Fibroblast of lung (primary cell): ENCODE results near the gene VPS45. TPM values are rescaled to one million over a fixed set of nuclear protein-coding genes. Genes with fewer than 3 reads are reported as not detected.
"Not testable (repeated sequence)": the region's sequence is repeated elsewhere in the genome, so short reads cannot be mapped to it uniquely, and the experiment has no call there.

ENCODE experiments used
- DNase-seq, 2 donors: peaks; one replicate each; pipeline versions ENCODE4 v3.0.0 to v3.0.0-alpha.2; 2010; ENCODE audit warnings: low read depth in 2 of 2
- H2AFZ ChIP-seq: 2 replicates; pipeline ENCODE4 v1.5.1; 2012; ENCODE audit warnings: low read length, control low read depth, inconsistent platforms
- H3K27ac ChIP-seq: 2 replicates; pipeline ENCODE4 v1.5.1; 2011; ENCODE audit warnings: low read length, control low read depth; ENCODE audit not compliant: insufficient read depth
- H3K27me3 ChIP-seq: 2 replicates; pipeline ENCODE4 v1.5.1; 2011; ENCODE audit warnings: mild to moderate bottlenecking, low read length; ENCODE audit not compliant: control insufficient read depth, insufficient read depth
- H3K36me3 ChIP-seq: 2 replicates; pipeline ENCODE4 v1.5.1; 2011; ENCODE audit warnings: low read length; ENCODE audit not compliant: control insufficient read depth, insufficient read depth
- H3K4me1 ChIP-seq: 2 replicates; pipeline ENCODE4 v1.5.1; 2011; ENCODE audit warnings: low read length; ENCODE audit not compliant: control insufficient read depth, insufficient read depth; ENCODE audit errors: extremely low read depth
- H3K4me2 ChIP-seq: 2 replicates; pipeline ENCODE4 v1.5.1; 2011; ENCODE audit warnings: low read length, control low read depth; ENCODE audit not compliant: insufficient read depth; ENCODE audit errors: extremely low read depth
- H3K4me3 ChIP-seq, 4 experiments: fragments of 200-600 bp in 1 of 4; sonication (generic) in 1 of 4; replicated peaks in 1 of 4; 2 replicates each; pipeline ENCODE4 v1.5.1; 2011 to 2016; ENCODE audit warnings: low read length in 4 of 4, low read depth in 3 of 4, mild to moderate bottlenecking in 3 of 4, control low read depth in 2 of 4, inconsistent platforms in 1 of 4, mixed read lengths in 1 of 4; ENCODE audit not compliant: insufficient read depth in 1 of 4; ENCODE audit errors: control extremely low read depth in 1 of 4
- H3K79me2 ChIP-seq: 2 replicates; pipeline ENCODE4 v1.5.1; 2012; ENCODE audit warnings: mild to moderate bottlenecking, low read length, inconsistent platforms; ENCODE audit not compliant: control insufficient read depth, insufficient read depth
- H3K9ac ChIP-seq: 2 replicates; pipeline ENCODE4 v1.5.1; 2011; ENCODE audit warnings: mild to moderate bottlenecking, low read length, control low read depth; ENCODE audit not compliant: insufficient read depth
- H3K9me3 ChIP-seq: 2 replicates; pipeline ENCODE4 v1.5.1; 2012; ENCODE audit warnings: low read depth, low read length; ENCODE audit not compliant: control insufficient read depth, insufficient read depth
- H4K20me1 ChIP-seq: 2 replicates; pipeline ENCODE4 v1.5.1; 2011; ENCODE audit warnings: low read length; ENCODE audit not compliant: control insufficient read depth, insufficient read depth; ENCODE audit errors: extremely low read depth
- EZH2 ChIP-seq: IDR thresholded peaks from 2 replicates; pipeline ENCODE4 v1.5.1; 2012; ENCODE audit warnings: low read length, control low read depth, mild to moderate bottlenecking; ENCODE audit errors: missing control alignments
- polyA plus RNA-seq, 2 donors: library from polyadenylated mRNA; depleted of rRNA in 1 of 2; stranded (reverse) in 1 of 2; unstranded in 1 of 2; fragments of >200 nt; gene quantifications; 2 replicates each; pipeline ENCODE4 v1.2.1, GENCODE V29; 2011 to 2012; ENCODE audit warnings: missing spikeins in 1 of 2
- total RNA-seq: library from RNA; depleted of rRNA; stranded (reverse); fragments of >200 nt; gene quantifications from 2 replicates; pipeline ENCODE4 v1.2.1, GENCODE V29; 2014
- TF ChIP-seq, protein P1 (sequence below), 2 donors: IDR thresholded peaks in 1 of 2; conservative IDR thresholded peaks in 1 of 2; 1 replicate in 1 of 2; 2 replicates in 1 of 2; pipeline ENCODE4 v1.5.1; 2011 to 2012; ENCODE audit warnings: low read length in 2 of 2, control low read depth in 1 of 2, inconsistent platforms in 1 of 2, low read depth in 1 of 2, mild to moderate bottlenecking in 1 of 2

Gene VPS45
- total and polyA plus RNA-seq, 2 donors (not counting 1 experiment from before 2014, with no cell fraction given) = 42.6 to 50.0 TPM

DNA sequence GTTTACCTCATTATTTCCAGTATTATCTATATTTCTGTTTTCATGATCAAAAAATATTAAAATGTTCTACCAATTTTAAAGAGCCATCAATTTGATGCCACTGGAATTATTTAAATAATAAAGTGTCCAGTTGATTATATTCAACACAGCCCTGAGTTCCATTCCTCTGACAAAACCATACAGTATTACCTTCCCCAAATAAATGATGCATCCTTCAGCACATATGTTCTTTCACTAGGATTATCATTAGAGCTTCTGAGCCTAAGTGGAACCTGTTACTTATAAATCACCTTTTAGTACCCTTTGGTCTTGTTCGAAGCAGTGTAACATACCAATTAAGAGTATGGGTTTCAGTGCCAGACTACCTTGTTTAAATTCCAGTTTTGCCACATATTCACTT lies 64.8 kb downstream of the VPS45 start:
- no peak overlapping the region for H3K9ac ChIP-seq
- no peaks in the 10 kb centered on the region for H3K79me2 ChIP-seq
- no peak for DNase-seq
- peaks cover 5% of the 10 kb centered on the region for H3K4me1 ChIP-seq
- H2AFZ ChIP-seq = no peak overlapping the region
- no peaks in the 10 kb centered on the region for H4K20me1 ChIP-seq
- TF ChIP-seq, protein P1, sequence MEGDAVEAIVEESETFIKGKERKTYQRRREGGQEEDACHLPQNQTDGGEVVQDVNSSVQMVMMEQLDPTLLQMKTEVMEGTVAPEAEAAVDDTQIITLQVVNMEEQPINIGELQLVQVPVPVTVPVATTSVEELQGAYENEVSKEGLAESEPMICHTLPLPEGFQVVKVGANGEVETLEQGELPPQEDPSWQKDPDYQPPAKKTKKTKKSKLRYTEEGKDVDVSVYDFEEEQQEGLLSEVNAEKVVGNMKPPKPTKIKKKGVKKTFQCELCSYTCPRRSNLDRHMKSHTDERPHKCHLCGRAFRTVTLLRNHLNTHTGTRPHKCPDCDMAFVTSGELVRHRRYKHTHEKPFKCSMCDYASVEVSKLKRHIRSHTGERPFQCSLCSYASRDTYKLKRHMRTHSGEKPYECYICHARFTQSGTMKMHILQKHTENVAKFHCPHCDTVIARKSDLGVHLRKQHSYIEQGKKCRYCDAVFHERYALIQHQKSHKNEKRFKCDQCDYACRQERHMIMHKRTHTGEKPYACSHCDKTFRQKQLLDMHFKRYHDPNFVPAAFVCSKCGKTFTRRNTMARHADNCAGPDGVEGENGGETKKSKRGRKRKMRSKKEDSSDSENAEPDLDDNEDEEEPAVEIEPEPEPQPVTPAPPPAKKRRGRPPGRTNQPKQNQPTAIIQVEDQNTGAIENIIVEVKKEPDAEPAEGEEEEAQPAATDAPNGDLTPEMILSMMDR (conservative IDR thresholded peaks at IDR 0.05 in 1 of 2, IDR thresholded peaks at IDR 0.05 in 1 of 2; ENCODE audit: low read depth in 1 of 2, low read length in 2 of 2) = no peak
- no peak for TF ChIP-seq EZH2
- no peaks in the 10 kb centered on the region for H3K9me3 ChIP-seq
- no peak overlapping the region for H3K4me3 ChIP-seq
- H3K27me3 ChIP-seq = no peaks in the 10 kb centered on the region
- no peak overlapping the region for H3K4me2 ChIP-seq
- no peak overlapping the region for H3K27ac ChIP-seq
- no peaks in the 10 kb centered on the region for H3K36me3 ChIP-seq

GRCh38 chr1:150134537-150134936 lies 67.0 kb downstream of the VPS45 start:
- Histone ChIP-seq H4K20me1 (no peaks in the 10 kb centered on the region), H3K79me2 (no peaks in the 10 kb centered on the region), H3K27me3 (no peaks in the 10 kb centered on the region), H2AFZ (no peak overlapping the region), H3K4me2 (no peak overlapping the region), H3K9me3 (no peaks in the 10 kb centered on the region), H3K36me3 (no peaks in the 10 kb centered on the region), H3K4me3 (no peak overlapping the region), H3K27ac (no peak overlapping the region), H3K4me1 (peaks cover 5% of the 10 kb centered on the region), H3K9ac (no peak overlapping the region)
- no peak for DNase-seq
- TF ChIP-seq EZH2 = no peak
- TF ChIP-seq, protein P1 (conservative IDR thresholded peaks at IDR 0.05 in 1 of 2, IDR thresholded peaks at IDR 0.05 in 1 of 2; ENCODE audit: low read depth in 1 of 2, low read length in 2 of 2) = no peak

DNA sequence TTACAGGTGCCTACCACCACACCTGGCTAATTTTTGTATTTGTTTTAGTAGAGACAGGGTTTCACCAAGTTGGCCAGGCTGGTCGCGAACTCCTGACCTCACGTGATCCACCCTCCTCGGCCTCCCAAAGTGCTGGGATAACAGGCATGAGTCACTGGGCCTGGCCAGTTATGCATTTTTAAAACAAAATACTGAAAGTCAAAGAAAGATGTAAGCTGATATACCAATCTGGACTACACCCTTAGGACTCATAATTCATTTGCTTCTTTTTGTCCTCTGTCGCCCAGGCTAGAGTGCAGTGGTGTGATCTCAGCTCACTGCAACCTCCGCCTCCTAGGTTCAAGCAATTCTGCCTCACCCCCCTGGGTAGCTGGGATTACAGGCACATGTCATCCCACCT lies 67.8 kb downstream of the VPS45 start:
- H3K4me3 ChIP-seq, H4K20me1 ChIP-seq, H3K36me3 ChIP-seq, H3K9ac ChIP-seq, H3K27ac ChIP-seq, H3K9me3 ChIP-seq, H3K27me3 ChIP-seq, H3K4me2 ChIP-seq, H3K4me1 ChIP-seq, H3K79me2 ChIP-seq, H2AFZ ChIP-seq: not testable (repeated sequence)
- DNase-seq = peak in 1 of 2 donors; percentile 73
